DND-41 (cell line): ENCODE results near the gene RITA1.

Experiments used
- ATAC-seq: fragments of 200-7000 bp; cut with Tn5 transposase; 3 replicates; pipeline ENCODE4 v1.9.1; 2021; ENCODE audit warnings: low read depth; ENCODE audit not compliant: insufficient read depth
- DNase-seq: peaks from one replicate; pipeline ENCODE4 v3.0.0-alpha.2; 2020
- H2AFZ ChIP-seq: 2 replicates; pipeline ENCODE4 v1.6.0; 2012; ENCODE audit warnings: low read depth, low read length
- H3K27ac ChIP-seq: 2 replicates; pipeline ENCODE4 v1.5.1; 2012; ENCODE audit warnings: low read length, inconsistent platforms
- H3K27me3 ChIP-seq: fragments of 200-600 bp; sonication (generic); 2 replicates; pipeline ENCODE4 v1.6.0; 2012; ENCODE audit warnings: low read length, mild to moderate bottlenecking, inconsistent platforms; ENCODE audit not compliant: insufficient read depth, poor library complexity
- H3K36me3 ChIP-seq: 2 replicates; pipeline ENCODE4 v1.5.1; 2012; ENCODE audit warnings: low read length, inconsistent platforms; ENCODE audit not compliant: insufficient read depth
- H3K4me1 ChIP-seq: 2 replicates; pipeline ENCODE4 v1.5.1; 2012; ENCODE audit warnings: mild to moderate bottlenecking, low read length; ENCODE audit not compliant: insufficient read depth
- H3K4me2 ChIP-seq: 2 replicates; pipeline ENCODE4 v1.6.0; 2012; ENCODE audit warnings: mild to moderate bottlenecking, moderate library complexity, low read length, inconsistent platforms; ENCODE audit not compliant: insufficient read depth
- H3K4me3 ChIP-seq, 2 experiments: fragments of 200-600 bp in 1 of 2; shearing (Covaris generic) in 1 of 2; 2 replicates each; pipeline ENCODE4 v1.5.1; 2012 to 2016; ENCODE audit warnings: inconsistent platforms in 2 of 2, low read length in 2 of 2, mild to moderate bottlenecking in 2 of 2, low read depth in 1 of 2, moderate library complexity in 1 of 2
- H3K79me2 ChIP-seq: 2 replicates; pipeline ENCODE4 v1.6.0; 2012; ENCODE audit warnings: low read length, inconsistent platforms; ENCODE audit not compliant: insufficient read depth
- H3K9ac ChIP-seq: 2 replicates; pipeline ENCODE4 v1.6.0; 2012; ENCODE audit warnings: low read depth, mild to moderate bottlenecking, inconsistent platforms, low read length, moderate library complexity
- H3K9me3 ChIP-seq: 2 replicates; pipeline ENCODE4 v1.5.1; 2012; ENCODE audit warnings: low read length, moderate library complexity, mild to moderate bottlenecking, inconsistent platforms; ENCODE audit not compliant: insufficient read depth, severe bottlenecking
- H4K20me1 ChIP-seq: 2 replicates; pipeline ENCODE4 v1.6.0; 2012; ENCODE audit warnings: low read length; ENCODE audit not compliant: insufficient read depth
- CTCF ChIP-seq: IDR thresholded peaks from 2 replicates; pipeline ENCODE4 v1.5.1; 2012; ENCODE audit warnings: borderline replicate concordance, low read length, moderate library complexity, mild to moderate bottlenecking; ENCODE audit not compliant: poor library complexity, severe bottlenecking; ENCODE audit errors: extremely low read depth
- EZH2 ChIP-seq: IDR thresholded peaks from 3 replicates; pipeline ENCODE4 v1.6.1; 2012; ENCODE audit warnings: borderline replicate concordance, low read depth, mild to moderate bottlenecking, moderate library complexity, low read length, inconsistent platforms; ENCODE audit not compliant: severe bottlenecking

RITA1 gene

DNA sequence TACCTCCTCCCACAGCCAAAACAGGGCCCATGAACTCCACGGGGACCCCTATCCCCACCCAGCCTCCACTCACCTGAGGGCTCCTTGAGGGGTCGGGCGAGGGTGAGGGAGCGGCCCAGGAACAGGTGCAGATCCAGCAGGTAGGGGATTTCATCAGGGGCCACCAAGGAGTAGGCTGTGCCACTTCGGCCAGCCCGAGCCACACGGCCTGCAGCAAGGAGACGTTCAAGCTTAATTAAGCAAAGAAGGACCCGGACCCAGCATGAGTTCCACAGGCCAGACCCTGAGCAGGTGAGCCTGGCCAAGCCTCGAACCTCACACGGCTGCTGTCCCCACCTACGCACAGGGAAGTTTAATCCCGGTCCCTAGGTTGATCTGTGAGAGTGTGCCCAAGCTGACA lies 15.8 kb upstream of the RITA1 start:
- Histone ChIP-seq H3K9ac (no peak overlapping the region), H3K79me2 (peaks cover 31% of the 10 kb centered on the region), H3K4me1 (no peaks in the 10 kb centered on the region), H3K9me3 (no peaks in the 10 kb centered on the region), H3K4me2 (no peak overlapping the region), H2AFZ (no peak overlapping the region), H4K20me1 (peaks cover 7% of the 10 kb centered on the region), H3K36me3 (peaks cover 99% of the 10 kb centered on the region), H3K4me3 (no peak overlapping the region), H3K27me3 (no peaks in the 10 kb centered on the region), H3K27ac (0 out of 2 replicates have a peak overlapping the region, but pooled peaks have one; percentile 19)
- no peak for TF ChIP-seq CTCF
- no peak for TF ChIP-seq EZH2
- DNase-seq (no peak), ATAC-seq (no peak)

- Histone ChIP-seq H3K9me3 (no peaks in the 10 kb centered on the region), H3K36me3 (peaks cover 98% of the 10 kb centered on the region), H3K79me2 (peaks cover 31% of the 10 kb centered on the region), H4K20me1 (peaks cover 8% of the 10 kb centered on the region), H3K4me2 (no peak overlapping the region), H3K27me3 (no peaks in the 10 kb centered on the region), H3K4me1 (no peaks in the 10 kb centered on the region), H3K9ac (no peak overlapping the region), H3K27ac (no peak overlapping the region), H2AFZ (no peak overlapping the region), H3K4me3 (no peak overlapping the region)
- ATAC-seq (no peak), DNase-seq (no peak)
- no peak for TF ChIP-seq CTCF
- no peak for TF ChIP-seq EZH2
These were observed 15.1 kb upstream of the RITA1 start for GRCh38 chr12:113170457-113170856.

GRCh38 chr12:113170926-113171325 lies 14.6 kb upstream of the RITA1 start:
- no peaks in the 10 kb centered on the region for H3K27me3 ChIP-seq
- TF ChIP-seq CTCF (no peak), EZH2 (no peak)
- H3K9me3 ChIP-seq, result no peaks in the 10 kb centered on the region
- no peak for ATAC-seq
- H2AFZ ChIP-seq, result no peak overlapping the region
- peaks cover 31% of the 10 kb centered on the region for H3K79me2 ChIP-seq
- H3K4me1 ChIP-seq, result no peaks in the 10 kb centered on the region
- no peak overlapping the region for H3K4me2 ChIP-seq
- H3K4me3 ChIP-seq, result no peak overlapping the region
- H3K36me3 ChIP-seq, result peaks cover 94% of the 10 kb centered on the region
- DNase-seq, result no peak
- H3K27ac ChIP-seq, result no peak overlapping the region
- no peak overlapping the region for H3K9ac ChIP-seq
- H4K20me1 ChIP-seq, result peaks cover 8% of the 10 kb centered on the region

GRCh38 chr12:113171543-113171942 lies 14.0 kb upstream of the RITA1 start:
- Histone ChIP-seq H3K27ac (no peak overlapping the region), H3K4me2 (no peak overlapping the region)
- DNase-seq, result no peak

More at GRCh38 chr12:113171543-113171942, 14.0 kb upstream of the RITA1 start:
- H3K79me2 ChIP-seq, result peaks cover 31% of the 10 kb centered on the region
- H3K9me3 ChIP-seq, result no peaks in the 10 kb centered on the region
- no peaks in the 10 kb centered on the region for H3K27me3 ChIP-seq
- peaks cover 94% of the 10 kb centered on the region for H3K36me3 ChIP-seq
- H2AFZ ChIP-seq, result no peak overlapping the region
- no peaks in the 10 kb centered on the region for H3K4me1 ChIP-seq
- ATAC-seq, result no peak
- H4K20me1 ChIP-seq, result peaks cover 8% of the 10 kb centered on the region
- H3K4me3 ChIP-seq, result no peak overlapping the region
- no peak for TF ChIP-seq CTCF
- no peak for TF ChIP-seq EZH2
- no peak overlapping the region for H3K9ac ChIP-seq
